Neural cell (in vitro differentiated cells): ENCODE measurements around the gene SCAANT1.

Source experiments
- EP300 ChIP-seq: fragments of 450-650 bp; conservative IDR thresholded peaks from 2 replicates; pipeline ENCODE4 v1.6.1; 2014; ENCODE audit warnings: antibody characterized with exemption, mild to moderate bottlenecking, moderate library complexity; ENCODE audit not compliant: poor library complexity, severe bottlenecking
- EZH2 ChIP-seq: fragments of 200-600, 300-800 bp; shearing (Covaris generic), sonication (generic); IDR thresholded peaks from 2 replicates; pipeline ENCODE4 v1.6.1; 2014; ENCODE audit warnings: antibody characterized with exemption, low read length, borderline replicate concordance, mild to moderate bottlenecking; ENCODE audit not compliant: insufficient read depth, poor library complexity, severe bottlenecking
- POLR2AphosphoS5 ChIP-seq: IDR thresholded peaks from 2 replicates; pipeline ENCODE4 v1.6.1; 2012
- RAD21 ChIP-seq: fragments of 450-650 bp; conservative IDR thresholded peaks from 2 replicates; pipeline ENCODE4 v1.6.1; 2014; ENCODE audit warnings: antibody characterized with exemption, mild to moderate bottlenecking, moderate library complexity
- SMC3 ChIP-seq: fragments of 450-650 bp; conservative IDR thresholded peaks from 2 replicates; pipeline ENCODE4 v1.6.1; 2014; ENCODE audit warnings: antibody characterized with exemption, mild to moderate bottlenecking, moderate library complexity; ENCODE audit not compliant: poor library complexity
- TAF1 ChIP-seq: IDR thresholded peaks from 2 replicates; pipeline ENCODE4 v1.6.1; 2012; ENCODE audit warnings: low read depth
- TF ChIP-seq, protein P1 (sequence below): fragments of 450-650 bp; IDR thresholded peaks from 2 replicates; pipeline ENCODE4 v1.5.1; 2014; ENCODE audit warnings: antibody characterized with exemption, mild to moderate bottlenecking, moderate library complexity; ENCODE audit not compliant: poor library complexity, severe bottlenecking
- TF ChIP-seq, protein P2 (sequence below): IDR thresholded peaks from 2 replicates; pipeline ENCODE4 v1.6.1; 2012; ENCODE audit warnings: borderline replicate concordance

DNA sequence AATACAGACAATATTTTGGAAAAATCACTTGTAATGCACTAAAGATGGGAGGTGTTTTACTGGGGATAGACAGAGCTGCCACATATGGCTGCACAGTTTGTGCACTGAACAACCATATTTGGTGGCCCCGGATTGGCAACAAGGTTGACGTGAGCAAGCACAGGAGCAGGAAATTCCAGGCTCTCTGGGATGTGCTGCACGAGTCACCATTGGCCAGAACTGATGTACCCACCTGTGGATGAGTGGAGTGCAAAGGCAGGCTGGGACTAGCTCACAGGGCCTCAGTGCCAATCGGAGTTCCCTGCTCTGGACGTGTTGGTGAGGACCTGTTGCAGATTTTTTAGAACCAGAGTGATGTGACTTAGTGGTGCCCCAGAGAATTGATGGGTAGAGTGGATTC is 42.0 kb upstream of the SCAANT1 start:
- TF ChIP-seq, protein P1, sequence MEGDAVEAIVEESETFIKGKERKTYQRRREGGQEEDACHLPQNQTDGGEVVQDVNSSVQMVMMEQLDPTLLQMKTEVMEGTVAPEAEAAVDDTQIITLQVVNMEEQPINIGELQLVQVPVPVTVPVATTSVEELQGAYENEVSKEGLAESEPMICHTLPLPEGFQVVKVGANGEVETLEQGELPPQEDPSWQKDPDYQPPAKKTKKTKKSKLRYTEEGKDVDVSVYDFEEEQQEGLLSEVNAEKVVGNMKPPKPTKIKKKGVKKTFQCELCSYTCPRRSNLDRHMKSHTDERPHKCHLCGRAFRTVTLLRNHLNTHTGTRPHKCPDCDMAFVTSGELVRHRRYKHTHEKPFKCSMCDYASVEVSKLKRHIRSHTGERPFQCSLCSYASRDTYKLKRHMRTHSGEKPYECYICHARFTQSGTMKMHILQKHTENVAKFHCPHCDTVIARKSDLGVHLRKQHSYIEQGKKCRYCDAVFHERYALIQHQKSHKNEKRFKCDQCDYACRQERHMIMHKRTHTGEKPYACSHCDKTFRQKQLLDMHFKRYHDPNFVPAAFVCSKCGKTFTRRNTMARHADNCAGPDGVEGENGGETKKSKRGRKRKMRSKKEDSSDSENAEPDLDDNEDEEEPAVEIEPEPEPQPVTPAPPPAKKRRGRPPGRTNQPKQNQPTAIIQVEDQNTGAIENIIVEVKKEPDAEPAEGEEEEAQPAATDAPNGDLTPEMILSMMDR, result no peak
- TF ChIP-seq RAD21, result no peak
- no peak for TF ChIP-seq EP300
- TF ChIP-seq SMC3, result no peak
- TF ChIP-seq, protein P2, sequence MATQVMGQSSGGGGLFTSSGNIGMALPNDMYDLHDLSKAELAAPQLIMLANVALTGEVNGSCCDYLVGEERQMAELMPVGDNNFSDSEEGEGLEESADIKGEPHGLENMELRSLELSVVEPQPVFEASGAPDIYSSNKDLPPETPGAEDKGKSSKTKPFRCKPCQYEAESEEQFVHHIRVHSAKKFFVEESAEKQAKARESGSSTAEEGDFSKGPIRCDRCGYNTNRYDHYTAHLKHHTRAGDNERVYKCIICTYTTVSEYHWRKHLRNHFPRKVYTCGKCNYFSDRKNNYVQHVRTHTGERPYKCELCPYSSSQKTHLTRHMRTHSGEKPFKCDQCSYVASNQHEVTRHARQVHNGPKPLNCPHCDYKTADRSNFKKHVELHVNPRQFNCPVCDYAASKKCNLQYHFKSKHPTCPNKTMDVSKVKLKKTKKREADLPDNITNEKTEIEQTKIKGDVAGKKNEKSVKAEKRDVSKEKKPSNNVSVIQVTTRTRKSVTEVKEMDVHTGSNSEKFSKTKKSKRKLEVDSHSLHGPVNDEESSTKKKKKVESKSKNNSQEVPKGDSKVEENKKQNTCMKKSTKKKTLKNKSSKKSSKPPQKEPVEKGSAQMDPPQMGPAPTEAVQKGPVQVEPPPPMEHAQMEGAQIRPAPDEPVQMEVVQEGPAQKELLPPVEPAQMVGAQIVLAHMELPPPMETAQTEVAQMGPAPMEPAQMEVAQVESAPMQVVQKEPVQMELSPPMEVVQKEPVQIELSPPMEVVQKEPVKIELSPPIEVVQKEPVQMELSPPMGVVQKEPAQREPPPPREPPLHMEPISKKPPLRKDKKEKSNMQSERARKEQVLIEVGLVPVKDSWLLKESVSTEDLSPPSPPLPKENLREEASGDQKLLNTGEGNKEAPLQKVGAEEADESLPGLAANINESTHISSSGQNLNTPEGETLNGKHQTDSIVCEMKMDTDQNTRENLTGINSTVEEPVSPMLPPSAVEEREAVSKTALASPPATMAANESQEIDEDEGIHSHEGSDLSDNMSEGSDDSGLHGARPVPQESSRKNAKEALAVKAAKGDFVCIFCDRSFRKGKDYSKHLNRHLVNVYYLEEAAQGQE, result no peak
- TF ChIP-seq EZH2, result no peak
- no peak for TF ChIP-seq POLR2AphosphoS5
- no peak for TF ChIP-seq TAF1
